Breast epithelium (tissue), 4 donors: ENCODE measurements around the gene TMEM233. TPM values are rescaled to one million over a fixed set of nuclear protein-coding genes. Genes with fewer than 3 reads are reported as not detected.

Experiments
- DNase-seq, 2 donors: peaks; one replicate each; pipeline ENCODE4 v3.0.0-alpha.2; 2019; ENCODE audit warnings: low spot score in 2 of 2
- H3K27ac ChIP-seq, 2 donors: fragments of 200-600 bp; sonication (generic) in 1 of 2; one replicate each; pipeline ENCODE4 v1.5.1; 2016 to 2019; ENCODE audit warnings: mild to moderate bottlenecking in 1 of 2
- H3K27me3 ChIP-seq, 2 donors: fragments of 200-600 bp; sonication (generic) in 1 of 2; one replicate each; pipeline versions ENCODE4 v1.5.1 to v1.6.0; 2017 to 2019; ENCODE audit warnings: control low read depth in 1 of 2, mild to moderate bottlenecking in 1 of 2
- H3K36me3 ChIP-seq: fragments of 200-600 bp; one replicate; pipeline ENCODE4 v1.5.1; 2019
- H3K4me1 ChIP-seq, 2 donors: fragments of 200-600 bp; sonication (generic); one replicate each; pipeline ENCODE4 v1.5.1; 2016 to 2019; ENCODE audit warnings: control low read depth in 1 of 2
- H3K4me3 ChIP-seq, 3 donors: fragments of 200-600 bp; sonication (generic); 1 replicate in 2 of 3; 2 replicates in 1 of 3; pipeline ENCODE4 v1.5.1; 2016 to 2019; ENCODE audit warnings: mild to moderate bottlenecking in 3 of 3, moderate library complexity in 2 of 3
- H3K9me3 ChIP-seq, 2 donors: fragments of 200-600 bp; sonication (generic) in 1 of 2; one replicate each; pipeline ENCODE4 v1.5.1; 2016 to 2019; ENCODE audit warnings: control low read depth in 1 of 2
- CTCF ChIP-seq, 3 donors: fragments of 450-650 bp; IDR thresholded peaks; one replicate each; pipeline ENCODE4 v1.5.1; 2016 to 2017; ENCODE audit warnings: antibody characterized with exemption in 3 of 3, mild to moderate bottlenecking in 3 of 3, moderate library complexity in 3 of 3
- POLR2A ChIP-seq: fragments of 450-650 bp; IDR thresholded peaks from one replicate; pipeline ENCODE4 v1.6.1; 2016; ENCODE audit warnings: antibody characterized with exemption, mild to moderate bottlenecking, moderate library complexity
- POLR2AphosphoS5 ChIP-seq, 3 donors: sonication (generic); formaldehyde crosslinking; IDR thresholded peaks; one replicate each; pipeline ENCODE4 v1.6.1; 2017; ENCODE audit warnings: antibody characterized with exemption in 3 of 3
- intact Hi-C: fragments of 100-400 bp; cut with DNase I; formaldehyde crosslinking; loops from one replicate; pipeline ENCODE4 v1.15.1; 2023; ENCODE audit warnings: low total_unique reads
- total RNA-seq, 3 donors: library from RNA; depleted of rRNA; stranded (reverse); fragments of >200 nt; gene quantifications; one replicate each; pipeline ENCODE4 v1.1.0, GENCODE V29; 2016

The TMEM233 gene
- total RNA-seq, 3 donors from 2014 or later = 0.48 TPM; not detected in 2

DNA sequence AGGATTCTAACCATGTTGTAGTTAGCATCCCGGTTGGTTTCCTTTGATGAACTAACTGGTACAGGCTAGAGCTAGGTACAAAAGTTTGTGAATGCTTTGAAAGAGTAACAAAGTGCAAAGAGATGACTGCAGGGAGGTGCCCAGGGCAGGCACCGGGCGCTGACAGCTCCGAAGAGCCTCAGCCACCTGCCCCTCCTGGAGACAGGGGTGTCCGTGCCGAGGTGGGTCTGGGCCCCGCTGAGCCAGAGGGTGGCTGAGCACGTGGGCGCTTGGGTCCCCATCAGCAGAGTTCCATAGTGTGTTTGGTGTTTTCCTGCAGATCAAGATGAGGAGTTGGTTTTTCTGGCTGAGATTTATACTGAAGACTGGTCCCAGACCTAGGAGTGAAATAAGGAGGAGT, 94.3 kb downstream of the TMEM233 start:
- no peak for TF ChIP-seq POLR2A
- TF ChIP-seq POLR2AphosphoS5 (IDR thresholded peaks at IDR 0.05) = no peak
- TF ChIP-seq CTCF (IDR thresholded peaks at IDR 0.05) = no peak
- no peaks in the 10 kb centered on the region for H3K4me1 ChIP-seq
- no peaks in the 10 kb centered on the region for H3K36me3 ChIP-seq
- no peak for DNase-seq
- H3K27ac ChIP-seq = no peak overlapping the region
- H3K27me3 ChIP-seq = no peaks in the 10 kb centered on the region
- no peaks in the 10 kb centered on the region for H3K9me3 ChIP-seq
- intact Hi-C loops = loop anchor here (5.0 kb wide), 1 partner anchor 1651 kb away; no protein-coding TSS in a partner anchor
- H3K4me3 ChIP-seq = no peak overlapping the region

DNA sequence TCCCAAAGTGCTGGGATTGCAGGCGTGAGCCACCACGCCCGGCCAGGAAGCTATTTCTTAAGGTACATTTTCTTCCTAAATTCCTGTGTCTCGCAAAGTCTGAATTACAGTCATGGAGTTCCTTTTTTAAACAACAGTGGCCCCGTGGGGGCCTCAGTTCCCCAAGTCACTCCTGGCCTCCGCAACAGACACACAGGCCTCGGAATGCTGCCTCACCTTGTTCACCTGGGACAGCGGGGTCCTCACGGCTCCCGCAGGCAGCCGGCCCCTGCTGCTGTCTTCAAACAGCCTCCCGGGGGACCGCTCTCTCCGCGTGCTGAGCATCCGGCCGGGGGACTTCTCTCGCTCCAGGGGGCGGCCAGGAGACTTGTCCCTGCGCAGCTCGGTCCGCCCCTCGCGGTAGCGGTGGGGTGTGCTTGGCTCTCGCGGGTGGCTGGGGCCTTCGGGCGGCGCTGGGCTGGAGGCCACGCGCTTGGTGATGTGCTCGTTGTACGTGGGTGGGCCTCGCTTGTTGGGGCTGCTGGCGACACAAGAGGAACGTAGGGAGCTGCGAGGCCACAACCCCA, 96.4 kb downstream of the TMEM233 start:
- no peak for DNase-seq
- Histone ChIP-seq H3K27me3 (no peaks in the 10 kb centered on the region), H3K4me1 (no peaks in the 10 kb centered on the region), H3K4me3 (no peak overlapping the region), H3K9me3 (no peaks in the 10 kb centered on the region), H3K36me3 (no peaks in the 10 kb centered on the region), H3K27ac (no peak overlapping the region)
- intact Hi-C loops = loop anchor here (5.0 kb wide), 1 partner anchor 1653 kb away; no protein-coding TSS in a partner anchor
- no peak for TF ChIP-seq CTCF (IDR thresholded peaks at IDR 0.05)
- no peak for TF ChIP-seq POLR2A
- no peak for TF ChIP-seq POLR2AphosphoS5 (IDR thresholded peaks at IDR 0.05)

GRCh38 chr12:119691202-119691810, 97.7 kb downstream of the TMEM233 start:
- Histone ChIP-seq H3K4me3 (no peak overlapping the region), H3K4me1 (no peaks in the 10 kb centered on the region), H3K27ac (no peak overlapping the region), H3K36me3 (no peaks in the 10 kb centered on the region), H3K9me3 (no peaks in the 10 kb centered on the region), H3K27me3 (no peaks in the 10 kb centered on the region)
- no peak for TF ChIP-seq POLR2AphosphoS5 (IDR thresholded peaks at IDR 0.05)
- no peak for TF ChIP-seq POLR2A
- TF ChIP-seq CTCF (IDR thresholded peaks at IDR 0.05) = no peak
- intact Hi-C loops = no loop called here
- DNase-seq = no peak

DNA sequence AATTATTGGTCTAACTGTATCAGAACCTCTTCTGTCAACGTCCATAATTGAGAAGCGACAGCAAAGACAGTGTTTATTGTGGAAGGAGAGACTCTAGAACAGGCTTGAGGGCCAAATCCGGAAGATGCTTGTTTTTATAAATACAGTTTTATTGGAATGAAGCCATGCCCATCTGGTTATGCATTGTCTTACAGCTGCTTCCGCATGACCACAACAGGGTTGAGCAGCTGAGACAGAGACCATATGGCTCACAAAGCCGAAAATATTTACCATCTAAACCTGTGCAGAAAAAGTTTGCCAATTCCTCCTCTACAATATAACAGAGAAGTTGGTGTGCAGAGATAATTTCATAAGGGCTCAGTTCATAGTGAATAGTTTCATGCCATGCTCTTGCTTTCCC, 98.8 kb downstream of the TMEM233 start:
- Histone ChIP-seq H3K27ac (peak overlapping the region in 1 of 2 donors; percentile 48), H3K27me3 (no peaks in the 10 kb centered on the region), H3K4me3 (no peak overlapping the region), H3K9me3 (no peaks in the 10 kb centered on the region), H3K36me3 (no peaks in the 10 kb centered on the region), H3K4me1 (no peaks in the 10 kb centered on the region)
- intact Hi-C loops = no loop called here
- DNase-seq = no peak
- TF ChIP-seq POLR2A (no peak), CTCF (IDR thresholded peaks at IDR 0.05) (no peak), POLR2AphosphoS5 (IDR thresholded peaks at IDR 0.05) (no peak)

Other genes starting within 250 kb of the TMEM233 start
- 10 to 100 TPM; 20.2 to 39.0 (median 31.9) TPM for gene PRKAB1, start 74.4 kb downstream of the TMEM233 start, total RNA-seq